HG02571 (cell line): ENCODE data around the gene PLEKHA6.

ENCODE experiments used
- ATAC-seq: cut with Tn5 transposase; IDR thresholded peaks from one replicate; pipeline ENCODE4 v1.9.1; 2021; ENCODE audit warnings: mild to moderate bottlenecking, moderate library complexity; ENCODE audit not compliant: unreplicated experiment

Gene PLEKHA6

DNA sequence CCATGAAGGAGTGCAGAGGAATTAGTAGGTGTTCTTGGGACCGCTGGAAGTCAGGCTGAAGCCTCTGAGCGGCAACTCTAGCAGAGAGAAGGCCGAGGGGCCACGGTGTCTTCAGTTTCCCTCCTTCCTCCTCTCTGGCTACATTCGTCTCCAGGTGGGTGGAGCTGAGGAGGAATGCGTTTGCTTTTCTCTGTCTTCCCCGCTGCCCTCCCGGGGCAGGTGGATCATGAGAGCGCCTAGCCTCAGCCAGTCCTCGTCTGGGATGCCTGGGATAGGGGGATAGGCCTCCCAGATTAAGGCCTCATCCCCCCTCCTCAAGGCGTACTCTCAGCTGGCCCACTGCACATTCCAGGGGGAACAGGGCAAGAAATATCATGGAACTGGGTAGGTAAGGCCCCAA lies 138.5 kb downstream of the PLEKHA6 start:
- no peak for ATAC-seq

DNA sequence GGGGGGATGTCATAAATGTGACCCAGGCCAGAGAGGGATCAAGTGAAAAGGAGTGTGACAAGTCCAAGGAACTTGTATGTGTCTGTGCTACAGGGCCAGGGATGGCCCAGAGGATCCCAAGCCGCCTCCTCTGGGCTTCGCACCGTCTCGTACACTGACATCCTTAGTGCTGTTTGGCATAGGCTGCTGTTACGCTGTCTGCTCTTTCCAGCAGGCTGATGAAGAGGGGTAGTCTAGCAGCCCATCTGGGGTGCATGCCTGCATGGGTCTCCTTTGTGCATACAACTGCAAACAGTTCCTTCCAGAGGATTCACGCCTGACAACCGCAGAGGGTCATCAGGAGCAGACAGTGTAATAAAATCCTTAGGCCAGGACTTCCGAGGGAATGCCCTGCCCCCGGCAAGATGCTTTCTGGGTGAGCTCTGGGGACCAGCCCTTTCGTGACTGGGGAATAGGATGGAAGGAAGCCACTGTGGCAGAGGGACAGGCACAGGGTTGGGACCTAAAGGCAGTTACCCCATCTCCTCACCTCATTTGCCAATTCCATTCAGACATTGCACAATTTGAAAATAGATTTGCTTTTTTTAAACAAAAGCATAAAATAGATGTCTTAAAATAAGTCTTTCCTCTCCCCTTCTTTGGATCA lies 139.6 kb downstream of the PLEKHA6 start:
- no peak for ATAC-seq

DNA sequence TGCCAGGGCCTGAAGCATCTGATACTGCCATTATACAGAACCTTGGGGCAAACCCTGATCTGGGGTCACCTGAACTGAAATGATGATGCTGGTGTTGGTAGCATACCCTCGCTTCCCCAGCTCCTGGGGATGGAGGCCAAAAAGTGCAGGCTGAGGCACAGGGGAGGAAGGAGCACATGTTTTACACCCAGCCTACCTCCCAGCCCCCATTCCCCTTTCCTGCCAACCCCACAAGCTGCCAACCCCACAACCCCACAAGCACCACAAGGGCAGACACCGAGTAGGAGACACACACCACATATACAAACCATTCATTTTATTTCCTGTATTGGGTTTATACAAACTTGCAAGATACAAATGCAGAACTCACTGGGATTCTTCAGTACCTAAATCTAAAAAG lies 141.2 kb downstream of the PLEKHA6 start:
- no peak for ATAC-seq

DNA sequence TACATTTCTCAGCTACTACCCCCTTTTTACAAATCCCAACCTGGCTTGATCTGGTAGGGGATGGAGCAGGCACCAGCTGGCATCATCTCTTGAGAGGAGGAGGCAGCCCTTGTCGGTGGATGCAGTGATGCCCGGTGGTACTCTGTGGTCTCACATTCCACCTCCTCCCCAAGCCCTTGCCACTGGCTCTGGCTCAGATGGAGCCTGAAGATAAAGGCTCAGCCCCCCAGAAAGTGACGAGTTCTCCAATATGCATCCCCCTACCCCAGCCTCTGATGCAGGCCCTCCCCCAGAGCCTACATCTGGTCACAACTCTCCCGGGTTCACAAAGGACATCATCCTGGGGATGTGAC lies 142.1 kb downstream of the PLEKHA6 start:
- no peak for ATAC-seq

DNA sequence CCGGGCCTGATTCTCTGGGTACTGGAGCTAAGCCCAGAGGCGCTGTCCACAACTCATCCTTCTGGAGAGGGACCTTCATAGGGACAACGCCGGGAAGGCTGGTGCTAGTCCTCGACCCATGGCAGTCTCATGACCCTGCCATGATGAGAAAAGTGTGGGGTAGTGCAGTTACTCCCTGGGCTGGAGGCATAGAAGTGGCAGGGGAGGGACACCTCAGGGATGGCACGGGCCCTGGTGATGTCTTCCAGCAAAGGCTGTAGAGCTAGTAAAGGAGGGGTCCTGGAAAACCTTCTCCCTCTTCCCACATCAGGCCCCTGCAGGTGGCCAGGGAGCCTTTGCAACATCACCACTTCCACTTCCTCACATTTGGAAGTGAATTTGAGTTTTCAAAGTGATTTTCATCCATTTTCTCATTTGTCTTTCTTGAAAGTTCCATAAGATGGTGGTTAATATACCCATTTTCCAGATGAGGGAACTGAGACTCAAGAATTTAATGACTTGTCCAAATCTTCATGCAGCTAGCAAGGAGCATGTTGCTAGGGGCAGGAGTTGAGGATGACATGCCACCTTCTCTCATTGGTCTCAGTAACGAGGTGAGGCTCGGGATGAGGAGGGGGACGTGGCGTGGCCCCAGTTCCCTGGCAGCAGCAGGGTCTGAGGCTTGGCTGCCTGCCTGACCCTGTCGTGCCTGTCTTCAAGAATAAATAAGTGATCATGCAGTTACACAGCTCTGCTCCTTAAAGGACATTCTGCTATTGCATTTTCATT lies 142.7 kb downstream of the PLEKHA6 start:
- no peak for ATAC-seq

DNA sequence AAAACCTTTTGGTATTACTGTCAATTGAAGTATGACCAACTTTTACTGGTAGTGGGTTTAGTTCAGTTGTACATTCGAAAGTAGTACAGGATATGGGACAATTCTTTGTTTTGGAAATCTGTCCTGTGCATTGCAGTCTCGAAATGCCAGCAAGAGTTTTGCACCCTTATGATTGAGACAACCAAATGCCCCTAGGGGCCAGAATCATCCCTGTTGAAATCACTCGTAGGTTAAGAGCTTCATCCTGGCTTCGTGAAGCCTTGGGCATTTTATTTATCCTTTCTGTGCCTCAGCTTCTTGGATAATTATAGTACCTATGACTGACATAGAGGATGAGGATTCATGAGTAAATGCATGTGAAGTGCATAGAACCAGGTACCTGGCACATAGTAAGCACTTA lies 143.5 kb downstream of the PLEKHA6 start:
- ATAC-seq: no peak

DNA sequence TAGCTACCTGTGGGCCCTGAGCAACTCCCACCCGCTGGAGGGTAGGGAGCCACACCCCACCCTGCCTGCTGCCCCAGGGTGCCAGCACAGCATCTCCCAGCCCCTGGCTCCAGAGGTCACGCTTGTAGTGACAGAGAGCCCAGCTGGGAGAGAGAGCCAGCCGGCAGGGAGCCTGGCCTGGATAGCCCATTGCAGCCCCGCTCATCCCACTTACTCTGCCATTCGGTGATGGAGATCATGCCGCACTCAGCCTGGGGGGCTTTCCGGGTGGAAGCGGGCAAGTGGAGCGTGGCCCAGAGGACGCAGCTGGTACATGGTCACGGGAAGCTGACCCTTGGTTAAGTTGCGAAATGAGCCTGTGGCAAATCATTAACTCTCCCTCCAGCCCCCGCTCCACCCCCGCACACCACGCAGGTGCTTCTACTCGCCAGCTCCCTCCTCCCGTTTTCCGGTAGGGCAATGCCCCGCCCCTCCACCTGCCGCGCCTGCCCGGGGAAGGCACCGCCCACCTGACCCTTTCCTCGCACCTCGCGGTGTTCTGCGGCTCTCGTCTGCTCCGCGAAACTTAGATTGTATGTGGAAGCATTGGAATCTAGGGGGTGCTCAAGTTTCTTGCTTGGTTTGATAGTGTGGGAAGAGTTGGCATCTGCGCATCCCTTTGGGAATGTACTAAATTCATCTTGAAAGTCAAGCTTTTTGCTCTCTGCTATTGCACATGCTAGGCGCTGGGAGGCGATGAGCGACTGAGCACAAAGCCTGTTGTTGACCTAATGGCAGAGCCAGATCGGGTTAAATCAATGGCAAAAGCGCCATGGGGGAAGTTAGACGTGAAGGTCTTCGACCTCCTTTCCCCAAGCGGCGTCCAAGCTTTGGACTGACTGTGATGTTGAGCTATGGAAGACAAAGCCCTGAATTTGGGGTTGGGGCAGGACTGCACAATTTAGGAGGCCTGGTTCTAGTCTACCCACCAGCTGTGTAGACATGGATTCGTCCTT lies 145.8 kb downstream of the PLEKHA6 start, which contains the start of gene GOLT1A:
Gene GOLT1A (minus strand): TSS at position 321 of the 995 bp plus-strand sequence. CDS start 82 bp downstream, at position 239.
- ATAC-seq: peak; percentile 73

DNA sequence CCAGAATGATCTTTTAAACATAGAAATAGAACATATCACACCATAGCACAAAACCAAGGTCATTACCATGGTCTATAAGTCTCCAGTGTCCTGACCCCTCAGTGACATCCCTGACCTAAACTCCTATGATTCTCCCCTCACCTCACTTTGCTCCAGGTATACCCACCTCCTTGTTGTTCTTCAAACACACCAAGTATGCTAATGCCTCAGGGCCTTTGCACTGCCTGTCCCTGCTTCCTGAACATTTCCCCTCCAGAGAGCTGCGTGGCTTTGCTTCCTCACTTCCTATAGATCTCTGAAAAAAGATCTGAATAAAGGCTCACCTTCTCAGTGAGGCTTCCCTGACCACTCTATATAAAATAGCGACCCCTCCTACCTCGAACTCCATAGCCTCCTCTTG lies 147.0 kb downstream of the PLEKHA6 start:
- no peak for ATAC-seq

DNA sequence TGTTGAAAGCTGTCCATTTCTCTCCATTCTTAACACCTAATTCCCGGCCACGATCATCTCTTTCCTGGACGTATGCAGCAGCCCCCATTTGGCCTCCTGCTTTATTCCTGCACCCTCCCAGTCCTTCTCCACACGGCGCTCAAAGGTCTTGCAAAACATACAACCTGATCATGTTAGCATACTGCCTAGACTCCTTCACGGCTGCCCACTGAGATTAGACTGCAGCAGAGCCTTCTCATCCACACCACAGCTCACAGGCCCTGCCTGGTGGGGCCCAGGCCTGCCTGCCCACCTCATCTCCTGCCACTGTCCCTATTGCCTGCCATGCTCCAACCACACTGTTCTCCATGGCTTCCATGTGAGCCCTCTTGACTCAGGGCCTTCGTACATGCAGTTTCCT lies 148.7 kb downstream of the PLEKHA6 start:
- no peak for ATAC-seq

DNA sequence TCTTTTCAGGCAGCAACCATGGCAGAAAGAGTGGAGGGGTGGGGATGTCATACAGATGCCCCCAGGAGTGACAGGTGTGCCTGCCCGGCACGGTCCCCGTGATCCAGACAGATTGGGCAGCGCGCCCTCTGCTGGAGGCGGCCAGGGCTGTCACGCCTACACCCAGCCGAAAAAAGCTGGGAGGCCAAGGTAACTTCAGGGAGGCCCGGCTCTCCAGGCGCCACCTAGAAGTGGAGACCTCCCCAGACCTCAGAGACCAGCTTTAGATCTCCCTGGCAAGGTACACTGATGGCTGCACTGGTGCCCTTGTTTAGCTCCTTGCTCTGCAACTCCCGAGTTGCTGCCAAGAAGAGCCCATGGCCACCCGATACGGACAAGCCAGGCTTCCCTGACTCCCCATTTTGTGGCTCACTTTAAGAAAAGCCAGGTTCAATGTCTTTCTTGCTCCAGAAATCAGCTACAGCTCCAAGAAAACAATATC lies 152.6 kb downstream of the PLEKHA6 start:
- ATAC-seq: no peak

DNA sequence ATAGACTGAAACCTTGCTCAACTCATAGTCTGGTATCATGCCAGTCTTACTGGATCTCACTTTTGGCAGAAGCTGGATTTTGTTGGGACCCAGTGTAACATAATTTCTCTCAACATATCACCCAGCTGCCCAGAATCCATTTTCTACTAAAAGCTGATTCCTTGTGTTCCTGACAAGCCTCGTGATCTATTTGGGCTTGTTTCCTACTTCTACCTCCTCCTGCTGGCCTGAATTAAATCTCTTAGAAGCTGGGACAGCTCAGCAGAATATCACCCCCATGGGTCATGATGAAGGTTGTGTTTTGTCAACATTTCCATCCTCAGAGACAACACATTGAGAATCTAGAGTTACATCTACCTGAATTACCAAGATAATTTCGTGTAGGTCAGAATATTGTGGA lies 153.6 kb downstream of the PLEKHA6 start:
- no peak for ATAC-seq

DNA sequence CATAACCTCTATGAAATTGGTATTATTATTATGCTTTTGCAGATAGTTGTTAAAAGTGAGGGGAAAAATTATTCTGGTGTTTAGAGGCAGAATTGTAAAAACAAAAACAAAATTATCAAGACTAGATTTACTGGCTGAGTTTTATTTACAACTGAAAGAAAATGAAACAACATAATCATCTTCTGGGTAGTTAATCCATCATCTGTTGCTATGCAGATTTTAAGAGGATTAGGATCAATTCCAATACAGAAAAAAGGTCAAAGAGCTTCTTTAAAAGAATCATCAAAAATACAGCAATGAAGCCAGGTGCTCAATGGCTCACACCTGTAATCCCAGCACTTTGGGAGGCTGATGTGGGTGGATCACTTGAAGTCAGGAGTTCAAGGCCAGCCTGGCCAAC lies 154.2 kb downstream of the PLEKHA6 start:
- no peak for ATAC-seq

DNA sequence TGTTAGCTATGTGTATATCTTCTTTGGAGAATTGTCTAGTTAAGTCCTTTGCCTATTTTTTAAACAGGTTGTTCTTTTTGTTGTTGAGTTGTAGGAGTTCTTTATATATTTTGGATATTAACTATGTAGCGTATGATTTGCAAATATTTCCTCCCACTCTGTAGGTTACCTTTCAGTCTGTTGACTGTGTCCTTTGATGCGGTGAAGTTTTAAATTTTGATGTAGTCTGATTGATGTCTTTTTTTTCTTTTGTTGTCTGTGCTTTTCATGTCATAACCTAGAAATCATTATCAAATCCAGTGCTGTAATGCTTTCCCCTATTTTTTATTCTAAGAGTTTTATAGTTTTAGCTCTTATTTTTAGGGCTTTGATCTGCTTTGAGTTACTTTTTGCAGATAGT lies 154.8 kb downstream of the PLEKHA6 start:
- ATAC-seq: no peak

DNA sequence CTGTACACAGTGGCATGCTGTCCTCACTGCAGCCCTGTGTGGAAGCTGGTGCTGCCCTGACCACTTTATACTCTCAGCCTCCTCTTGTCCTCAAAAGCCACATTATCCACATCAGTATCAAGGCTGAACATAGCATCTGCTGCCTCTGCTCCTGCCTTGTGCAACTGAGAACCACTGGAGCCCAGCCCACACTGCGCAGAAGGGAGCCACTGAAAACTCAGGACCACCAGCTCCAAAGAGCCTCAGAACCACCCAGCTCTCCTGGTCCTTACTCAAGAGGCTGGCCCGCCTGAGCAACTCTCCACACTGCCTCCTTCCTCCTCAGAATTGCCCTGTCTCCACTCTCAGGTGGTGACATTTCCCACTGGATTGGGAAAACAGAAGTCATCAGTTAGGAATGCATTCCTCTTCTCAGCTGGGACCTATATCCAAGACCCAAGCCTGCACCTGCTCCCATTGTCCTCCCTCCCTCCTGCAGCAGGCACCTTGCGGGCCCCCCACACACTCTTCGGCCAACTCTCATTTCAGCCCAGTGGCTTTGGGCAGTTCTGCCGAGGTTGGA lies 156.4 kb downstream of the PLEKHA6 start:
- ATAC-seq: no peak

DNA sequence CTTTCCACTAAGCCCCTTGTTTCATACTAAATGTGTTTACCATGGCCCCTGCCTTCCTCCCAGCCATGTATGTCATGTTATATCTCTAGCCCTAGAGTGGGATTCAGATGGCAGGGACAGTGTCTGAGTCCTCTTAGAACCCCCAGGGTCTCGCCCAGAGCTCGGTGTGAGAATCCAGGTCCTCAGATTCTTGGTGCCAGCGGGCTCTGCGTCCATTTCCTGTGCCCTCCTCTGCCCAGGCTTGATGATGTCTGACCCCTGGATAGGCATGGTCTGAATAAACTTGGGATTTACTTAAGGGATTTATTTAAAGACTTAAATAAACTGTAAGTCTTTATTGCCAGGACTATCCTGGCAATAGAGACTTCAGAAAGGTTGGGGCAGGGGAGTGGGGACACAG lies 157.2 kb downstream of the PLEKHA6 start:
- no peak for ATAC-seq

DNA sequence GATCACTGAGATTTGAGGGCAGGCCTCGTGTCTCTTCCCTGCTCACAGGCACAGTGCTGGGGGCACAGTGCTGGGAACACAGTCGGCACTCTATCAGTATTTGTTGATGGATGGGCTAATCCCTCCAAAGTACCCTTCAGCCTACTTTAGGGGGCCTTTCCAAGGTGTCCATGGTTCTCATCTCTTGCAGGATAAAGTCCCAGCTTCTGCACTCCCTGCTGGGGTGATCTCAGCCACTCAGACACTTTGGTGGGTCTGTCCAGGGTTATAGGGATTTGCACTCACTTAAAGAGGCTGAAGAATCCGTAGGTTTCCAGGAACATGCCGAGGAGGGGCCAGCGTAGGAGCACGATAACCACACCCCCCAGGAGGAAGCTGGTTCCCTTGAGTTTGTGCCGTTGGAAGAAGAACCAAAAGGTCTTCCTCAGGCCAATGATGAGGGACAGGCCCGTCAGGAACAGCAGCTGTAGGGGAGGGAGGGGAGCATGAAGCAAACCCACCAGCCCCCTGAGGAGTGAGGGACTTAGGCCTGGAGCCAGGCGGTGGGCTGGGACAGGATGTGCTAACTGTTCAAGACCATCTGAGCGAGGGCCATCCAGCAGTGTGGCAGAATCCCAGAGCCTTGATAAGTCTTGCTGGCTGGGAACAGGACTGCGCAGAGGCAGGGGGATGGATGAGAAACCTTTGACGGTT lies 158.2 kb downstream of the PLEKHA6 start:
- ATAC-seq: no peak

DNA sequence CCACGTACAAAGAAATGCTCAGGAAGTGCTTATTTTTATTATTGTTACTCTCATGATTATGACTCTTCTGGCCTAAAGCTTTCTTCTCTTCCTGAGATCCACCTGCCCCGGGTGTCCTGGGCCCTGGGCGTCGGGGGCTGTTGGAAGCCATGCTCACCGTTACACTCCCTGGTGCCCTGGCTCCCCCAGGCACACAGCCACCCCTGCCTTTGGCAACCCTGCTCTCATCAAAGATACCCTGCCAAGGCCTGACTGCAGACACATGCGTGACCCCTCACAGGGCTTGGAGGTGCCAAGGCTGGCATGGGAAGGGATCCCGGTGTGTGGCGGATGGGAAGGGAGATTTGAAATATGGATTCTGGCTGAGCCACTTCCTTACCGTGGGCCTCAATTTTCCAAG lies 160.2 kb downstream of the PLEKHA6 start:
- no peak for ATAC-seq

DNA sequence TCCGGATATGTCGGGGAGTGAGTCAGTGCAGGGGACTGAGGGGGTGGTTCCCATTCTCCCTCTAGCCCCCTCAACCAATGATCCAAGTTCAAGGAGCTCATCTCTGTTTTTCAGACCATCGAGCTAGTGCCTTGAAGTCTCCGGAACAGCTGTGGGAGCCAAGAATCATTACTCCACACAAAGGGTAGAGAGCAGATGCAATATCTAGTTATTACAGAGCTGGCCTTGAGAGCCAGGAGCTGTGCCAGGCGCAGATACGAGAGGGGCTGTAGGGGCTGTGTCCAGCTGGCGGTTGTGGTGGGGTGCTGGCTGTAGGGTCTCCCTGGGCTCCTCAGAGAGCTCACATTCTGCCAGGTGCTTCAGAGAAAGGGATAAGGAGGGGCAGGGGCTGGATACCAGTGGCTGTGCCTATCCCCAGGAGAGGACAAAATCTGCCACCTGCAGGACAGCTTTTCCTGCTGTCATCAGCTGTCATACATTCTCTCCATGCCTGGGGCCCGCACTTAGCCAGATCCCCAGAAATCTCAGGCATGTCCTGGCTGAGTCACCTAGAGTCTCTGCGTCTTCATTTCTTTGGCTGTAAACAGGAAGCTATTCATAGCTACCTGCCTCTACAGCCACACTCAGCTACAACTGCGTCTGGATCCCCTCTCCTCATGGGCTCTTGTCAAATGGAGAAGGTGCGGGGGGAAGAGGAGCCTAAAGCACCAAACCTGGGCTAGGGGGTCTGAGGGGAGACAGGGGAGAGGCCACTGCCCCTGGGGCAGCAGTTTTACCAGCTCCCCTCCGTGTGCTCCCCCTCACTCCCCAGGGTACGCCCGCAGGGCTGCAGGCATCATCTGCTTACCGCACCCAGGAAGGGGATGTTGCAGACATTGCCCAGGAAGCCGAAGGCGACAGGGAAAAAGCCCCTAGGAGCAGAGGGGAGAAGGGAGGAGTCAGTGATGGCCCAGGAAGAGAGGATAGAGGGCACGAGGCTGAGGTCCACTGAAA lies 161.1 kb downstream of the PLEKHA6 start:
- no peak for ATAC-seq

DNA sequence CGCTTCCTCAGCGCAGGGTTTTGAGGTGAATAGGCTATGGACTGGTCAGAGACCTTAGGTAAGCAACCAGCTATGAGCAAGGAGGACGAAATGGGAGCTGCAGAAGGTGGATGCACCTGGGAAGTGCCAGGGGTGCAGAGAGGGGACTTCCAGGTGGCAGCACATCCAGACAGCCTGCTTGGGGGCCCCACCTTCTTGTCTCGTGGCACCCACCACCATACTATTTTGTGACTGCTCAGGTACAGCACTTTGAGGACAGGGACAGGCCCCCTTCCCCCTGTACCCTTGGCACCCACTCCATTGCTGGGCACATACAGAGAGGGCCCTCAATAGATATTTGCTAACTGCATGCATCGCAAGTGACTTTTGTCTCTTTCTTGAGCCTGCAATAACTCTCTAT lies 162.7 kb downstream of the PLEKHA6 start:
- ATAC-seq: no peak
